AG04450 (cell line): ENCODE data around the gene ARHGEF3. TPM values are rescaled to one million over a fixed set of nuclear protein-coding genes. Genes with fewer than 3 reads are reported as not detected.
"Not testable (repeated sequence)": the region's sequence is repeated elsewhere in the genome, so short reads cannot be mapped to it uniquely, and the experiment has no call there.

ENCODE experiments used
- CTCF ChIA-PET: fragments of 300-600, 350-600 bp; formaldehyde crosslinking; extraction: SDS; loops from one replicate; lab custom pipeline; 2022; ENCODE audit warnings: antibody characterized with exemption, inconsistent platforms; lab: Charles Lee
- POLR2A ChIA-PET: fragments of 350-600 bp; formaldehyde crosslinking; extraction: SDS; loops from one replicate; lab custom pipeline; 2021; ENCODE audit warnings: antibody characterized with exemption, inconsistent platforms; lab: Yijun Ruan, JAX
- DNase-seq: peaks from one replicate; pipeline ENCODE4 v3.0.0-alpha.2; 2011; ENCODE audit warnings: low read depth, low spot score
- H3K27ac ChIP-seq: one replicate; pipeline ENCODE4 v1.5.1; 2012; ENCODE audit warnings: low read depth, low read length, control low read depth
- H3K27me3 ChIP-seq: one replicate; pipeline ENCODE4 v1.6.0; 2012; ENCODE audit warnings: low read length; ENCODE audit not compliant: control insufficient read depth, insufficient read depth
- H3K4me3 ChIP-seq: 2 replicates; pipeline ENCODE4 v1.5.1; 2011; ENCODE audit warnings: mild to moderate bottlenecking, low read depth, low read length, control low read depth
- H3K9me3 ChIP-seq: 2 replicates; pipeline ENCODE4 v1.5.1; 2012; ENCODE audit warnings: low read length; ENCODE audit not compliant: control insufficient read depth, insufficient read depth
- CTCF ChIP-seq: IDR thresholded peaks from 2 replicates; pipeline ENCODE4 v1.5.1; 2011; ENCODE audit warnings: low read depth, low read length, control low read depth, inconsistent platforms
- polyA plus RNA-seq: library from polyadenylated mRNA; depleted of rRNA; stranded (reverse); fragments of >200 nt; gene quantifications from 2 replicates; pipeline ENCODE4 v1.2.3, GENCODE V29; 2011

ARHGEF3 gene
- polyA plus RNA-seq, 1 experiment = 5.6 TPM

GRCh38 chr3:56711344-56711743, 90.4 kb downstream of the ARHGEF3 start:
- peaks cover 6% of the 10 kb centered on the region for H3K27me3 ChIP-seq
- no peaks in the 10 kb centered on the region for H3K9me3 ChIP-seq
- no peak for TF ChIP-seq CTCF
- ChIA-PET CTCF (no interaction called here), POLR2A (no interaction called here)
- no peak for DNase-seq
- H3K27ac ChIP-seq = no peak overlapping the region
- no peak overlapping the region for H3K4me3 ChIP-seq

GRCh38 chr3:56707412-56707811, 94.3 kb downstream of the ARHGEF3 start:
- POLR2A ChIA-PET = interaction anchor here (0.5 kb wide), 1 partner anchor 151 kb away, joined by 3 read pairs; no protein-coding TSS in a partner anchor

GRCh38 chr3:56706629-56707028, 95.1 kb downstream of the ARHGEF3 start:
- CTCF ChIA-PET = interaction anchor here (7.4 kb wide), 1 partner anchor 282 kb away, joined by 176 read pairs; no protein-coding TSS in a partner anchor

More at GRCh38 chr3:56707412-56707811, 94.3 kb downstream of the ARHGEF3 start:
- not testable (repeated sequence) for H3K27ac ChIP-seq, DNase-seq, H3K4me3 ChIP-seq, H3K9me3 ChIP-seq, H3K27me3 ChIP-seq
- CTCF ChIA-PET = interaction anchor here (0.7 to 3.3 kb wide), 5 partner anchors 90 to 288 kb away, joined by 3 to 15 read pairs (median 6); no protein-coding TSS in a partner anchor

GRCh38 chr3:56704706-56705105, 97.0 kb downstream of the ARHGEF3 start:
- Histone ChIP-seq H3K27me3 (no peaks in the 10 kb centered on the region), H3K27ac (no peak overlapping the region), H3K4me3 (no peak overlapping the region), H3K9me3 (no peaks in the 10 kb centered on the region)
- CTCF ChIA-PET = interaction anchor here (0.9 to 7.4 kb wide), 3 partner anchors 94 to 291 kb away, joined by 7 to 179 read pairs (median 176); partner anchors contain the start of gene ARHGEF3
- DNase-seq = no peak
- POLR2A ChIA-PET = no interaction called here
- TF ChIP-seq CTCF = no peak

More at GRCh38 chr3:56706629-56707028, 95.1 kb downstream of the ARHGEF3 start:
- DNase-seq = no peak
- TF ChIP-seq CTCF = no peak
- no peaks in the 10 kb centered on the region for H3K9me3 ChIP-seq
- no peak overlapping the region for H3K4me3 ChIP-seq
- H3K27me3 ChIP-seq = peaks cover 2% of the 10 kb centered on the region
- no peak overlapping the region for H3K27ac ChIP-seq
- POLR2A ChIA-PET = no interaction called here

- POLR2A ChIA-PET = interaction anchor here (0.7 to 1.9 kb wide), 3 partner anchors 183 to 286 kb away, joined by 3 to 7 read pairs (median 5); no protein-coding TSS in a partner anchor
- CTCF ChIA-PET = interaction anchor here (0.6 to 7.4 kb wide), 25 partner anchors 12 to 393 kb away, joined by 3 to 179 read pairs (median 4); partner anchors contain the start of genes ARHGEF3 and TASOR
- peak; percentile 84 for TF ChIP-seq CTCF
- Histone ChIP-seq H3K27ac (no peak overlapping the region), H3K9me3 (no peaks in the 10 kb centered on the region), H3K27me3 (no peaks in the 10 kb centered on the region), H3K4me3 (no peak overlapping the region)
- peak; percentile 46 for DNase-seq
These were observed 99.0 kb downstream of the ARHGEF3 start for GRCh38 chr3:56702490-56703315.
